ENCODE measurements around the gene SMIM5. TPM values are rescaled to one million over a fixed set of nuclear protein-coding genes. Genes with fewer than 3 reads are reported as not detected.

SMIM5 gene
- total RNA-seq, 2 experiments from 2014 or later, result 0.06 TPM; not detected in 1

- Histone ChIP-seq H3K27ac (ENCODE audit: low read depth, low read length, poor library complexity, severe bottlenecking) (no peak overlapping the region), H3K4me2 (ENCODE audit: low read length) (no peak overlapping the region), H3K36me3 (ENCODE audit: insufficient read depth, low read length) (no peaks in the 10 kb centered on the region), H4K20me1 (ENCODE audit: insufficient read depth, low read length) (no peaks in the 10 kb centered on the region), H3K4me3 (ENCODE audit: low read depth, low read length, poor library complexity, severe bottlenecking) (no peak overlapping the region), H2AFZ (ENCODE audit: low read length) (no peak overlapping the region), H3K4me1 (ENCODE audit: insufficient read depth, low read length, poor library complexity, severe bottlenecking) (no peaks in the 10 kb centered on the region), H3K9me2 (ENCODE audit: insufficient read depth, low read length) (no peaks in the 10 kb centered on the region), H3K9me3 (ENCODE audit: low read length) (no peaks in the 10 kb centered on the region), H3K79me2 (ENCODE audit: insufficient read depth, low read depth, low read length) (no peaks in the 10 kb centered on the region)
- no TSS peak for BruUV-seq (replicated peaks)
- no peak for TF ChIP-seq EZH2phosphoT487 (IDR thresholded peaks at IDR 0.05; ENCODE audit: borderline replicate concordance, low read depth, low read length)
- TF ChIP-seq, protein P1, sequence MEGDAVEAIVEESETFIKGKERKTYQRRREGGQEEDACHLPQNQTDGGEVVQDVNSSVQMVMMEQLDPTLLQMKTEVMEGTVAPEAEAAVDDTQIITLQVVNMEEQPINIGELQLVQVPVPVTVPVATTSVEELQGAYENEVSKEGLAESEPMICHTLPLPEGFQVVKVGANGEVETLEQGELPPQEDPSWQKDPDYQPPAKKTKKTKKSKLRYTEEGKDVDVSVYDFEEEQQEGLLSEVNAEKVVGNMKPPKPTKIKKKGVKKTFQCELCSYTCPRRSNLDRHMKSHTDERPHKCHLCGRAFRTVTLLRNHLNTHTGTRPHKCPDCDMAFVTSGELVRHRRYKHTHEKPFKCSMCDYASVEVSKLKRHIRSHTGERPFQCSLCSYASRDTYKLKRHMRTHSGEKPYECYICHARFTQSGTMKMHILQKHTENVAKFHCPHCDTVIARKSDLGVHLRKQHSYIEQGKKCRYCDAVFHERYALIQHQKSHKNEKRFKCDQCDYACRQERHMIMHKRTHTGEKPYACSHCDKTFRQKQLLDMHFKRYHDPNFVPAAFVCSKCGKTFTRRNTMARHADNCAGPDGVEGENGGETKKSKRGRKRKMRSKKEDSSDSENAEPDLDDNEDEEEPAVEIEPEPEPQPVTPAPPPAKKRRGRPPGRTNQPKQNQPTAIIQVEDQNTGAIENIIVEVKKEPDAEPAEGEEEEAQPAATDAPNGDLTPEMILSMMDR (conservative IDR thresholded peaks at IDR 0.05; ENCODE audit: low read length), result no peak
- POLR2A ChIA-PET, result no interaction called here
- CTCF ChIA-PET (ENCODE audit: unreplicated experiment), result interaction anchor here (1.4 to 1.5 kb wide), 2 partner anchors 48 to 116 kb away, joined by 3 to 5 read pairs; no protein-coding TSS in a partner anchor
- DNase-seq (ENCODE audit: low spot score), result no peak
- intact Hi-C loops (cut with micrococcal nuclease; ENCODE audit: unreplicated experiment), result no loop called here
Measured at GRCh38 chr17:75602644-75603043, 30.6 kb upstream of the SMIM5 start.

GRCh38 chr17:75603123-75603522 lies 30.1 kb upstream of the SMIM5 start:
- DNase-seq (ENCODE audit: low spot score), result no peak
- H3K9me2 ChIP-seq (ENCODE audit: insufficient read depth, low read length), result no peaks in the 10 kb centered on the region
- ChIA-PET POLR2A (no interaction called here), CTCF (ENCODE audit: unreplicated experiment) (interaction anchor here (0.6 to 1.5 kb wide), 2 partner anchors 48 to 422 kb away, joined by 3 to 6 read pairs; no protein-coding TSS in a partner anchor)
- no peak overlapping the region for H3K4me3 ChIP-seq (ENCODE audit: low read depth, low read length, poor library complexity, severe bottlenecking)
- intact Hi-C loops (cut with micrococcal nuclease; ENCODE audit: unreplicated experiment), result no loop called here
- no peak overlapping the region for H3K4me2 ChIP-seq (ENCODE audit: low read length)
- H3K36me3 ChIP-seq (ENCODE audit: insufficient read depth, low read length), result no peaks in the 10 kb centered on the region
- H3K27ac ChIP-seq (ENCODE audit: low read depth, low read length, poor library complexity, severe bottlenecking), result no peak overlapping the region
- no peaks in the 10 kb centered on the region for H3K79me2 ChIP-seq (ENCODE audit: insufficient read depth, low read depth, low read length)
- H3K9me3 ChIP-seq (ENCODE audit: low read length), result no peaks in the 10 kb centered on the region
- H2AFZ ChIP-seq (ENCODE audit: low read length), result no peak overlapping the region
- BruUV-seq (replicated peaks), result no TSS peak
- no peaks in the 10 kb centered on the region for H3K4me1 ChIP-seq (ENCODE audit: insufficient read depth, low read length, poor library complexity, severe bottlenecking)
- TF ChIP-seq, protein P1 (conservative IDR thresholded peaks at IDR 0.05; ENCODE audit: low read length), result no peak
- TF ChIP-seq EZH2phosphoT487 (IDR thresholded peaks at IDR 0.05; ENCODE audit: borderline replicate concordance, low read depth, low read length), result no peak
- H4K20me1 ChIP-seq (ENCODE audit: insufficient read depth, low read length), result no peaks in the 10 kb centered on the region

GRCh38 chr17:75604034-75604695 lies 29.1 kb upstream of the SMIM5 start:
- H3K4me1 ChIP-seq (ENCODE audit: insufficient read depth, low read length, poor library complexity, severe bottlenecking), result no peaks in the 10 kb centered on the region
- ChIA-PET POLR2A (no interaction called here), CTCF (ENCODE audit: unreplicated experiment) (interaction anchor here (0.6 to 1.5 kb wide), 4 partner anchors 30 to 145 kb away, joined by 3 to 5 read pairs (median 3); no protein-coding TSS in a partner anchor)
- no peak overlapping the region for H3K4me2 ChIP-seq (ENCODE audit: low read length)
- H3K9me3 ChIP-seq (ENCODE audit: low read length), result no peaks in the 10 kb centered on the region
- DNase-seq (ENCODE audit: low spot score), result no peak
- H3K4me3 ChIP-seq (ENCODE audit: low read depth, low read length, poor library complexity, severe bottlenecking), result no peak overlapping the region
- H2AFZ ChIP-seq (ENCODE audit: low read length), result no peak overlapping the region
- no peaks in the 10 kb centered on the region for H4K20me1 ChIP-seq (ENCODE audit: insufficient read depth, low read length)
- no peaks in the 10 kb centered on the region for H3K36me3 ChIP-seq (ENCODE audit: insufficient read depth, low read length)
- no peak overlapping the region for H3K27ac ChIP-seq (ENCODE audit: low read depth, low read length, poor library complexity, severe bottlenecking)
- H3K79me2 ChIP-seq (ENCODE audit: insufficient read depth, low read depth, low read length), result no peaks in the 10 kb centered on the region
- BruUV-seq (replicated peaks), result no TSS peak
- TF ChIP-seq, protein P1 (conservative IDR thresholded peaks at IDR 0.05; ENCODE audit: low read length), result no peak
- TF ChIP-seq EZH2phosphoT487 (IDR thresholded peaks at IDR 0.05; ENCODE audit: borderline replicate concordance, low read depth, low read length), result no peak
- intact Hi-C loops (cut with micrococcal nuclease; ENCODE audit: unreplicated experiment), result no loop called here
- H3K9me2 ChIP-seq (ENCODE audit: insufficient read depth, low read length), result no peaks in the 10 kb centered on the region

All from OCI-LY7 (cell line).